Testis (tissue), 3 donors: ENCODE measurements around the gene FES. TPM values are rescaled to one million over a fixed set of nuclear protein-coding genes. Genes with fewer than 3 reads are reported as not detected.
A peak's percentile ranks its signal among the peaks of the same experiment; 100 is the strongest.

Experiments used
- DNase-seq: peaks from one replicate; pipeline ENCODE4 v3.0.0-alpha.2; 2019
- H3K27ac ChIP-seq, 2 donors: fragments of 200-600 bp; sonication (generic); one replicate each; pipeline ENCODE4 v1.5.1; 2019
- H3K27me3 ChIP-seq: fragments of 200-600 bp; sonication (generic); one replicate; pipeline ENCODE4 v1.5.1; 2019
- H3K36me3 ChIP-seq: fragments of 200-600 bp; sonication (generic); one replicate; pipeline ENCODE4 v1.5.1; 2017; ENCODE audit warnings: low read depth; ENCODE audit errors: missing control alignments
- H3K4me1 ChIP-seq: fragments of 200-600 bp; sonication (generic); one replicate; pipeline ENCODE4 v1.5.1; 2019
- H3K4me3 ChIP-seq, 2 donors: fragments of 200-600 bp; sonication (generic); one replicate each; pipeline ENCODE4 v1.5.1; 2017 to 2019
- H3K9me3 ChIP-seq: fragments of 200-600 bp; sonication (generic); one replicate; pipeline ENCODE4 v1.5.1; 2017
- POLR2A ChIP-seq: fragments of 450-650 bp; IDR thresholded peaks from one replicate; pipeline ENCODE4 v1.6.1; 2017; ENCODE audit warnings: antibody characterized with exemption, mild to moderate bottlenecking, moderate library complexity
- WGBS, 2 donors: methylation state at CpG; one replicate each; pipeline ENCODE4 v1.1.5; 2018; 5-methylcytosine and 5-hydroxymethylcytosine counted together
- intact Hi-C: fragments of 100-400 bp; cut with DNase I; formaldehyde crosslinking; loops from one replicate; pipeline ENCODE4 v1.15.1; 2023; ENCODE audit warnings: low total_unique reads
- polyA plus RNA-seq: library from polyadenylated mRNA; stranded (reverse); fragments of 350-450 nt; fragmentation: Illumina TruSeq; extraction: RNeasy Lipid Tissue Mini Kit (QIAGEN cat#74804); gene quantifications from one replicate; pipeline ENCODE4 v1.2.3, GENCODE V29; 2014; ENCODE audit warnings: low read depth, low replicate concordance; ENCODE audit not compliant: insufficient read depth
- total RNA-seq, 2 donors: library from RNA; depleted of rRNA; stranded (reverse); fragments of >200 nt; gene quantifications; one replicate each; pipeline ENCODE4 v1.2.3, GENCODE V29; 2016
- TF ChIP-seq, protein P1 (sequence below), 3 experiments: fragments of 450-650 bp in 2 of 3; fragments of 200-600 bp in 1 of 3; sonication (generic) in 1 of 3; IDR thresholded peaks; one replicate each; pipeline ENCODE4 v1.5.1; 2016 to 2019; ENCODE audit warnings: antibody characterized with exemption in 3 of 3, mild to moderate bottlenecking in 2 of 3, moderate library complexity in 1 of 3

The FES gene
- total and polyA plus RNA-seq, 3 donors from 2014 or later, result 14.4 to 23.1 (median 18.6) TPM

DNA sequence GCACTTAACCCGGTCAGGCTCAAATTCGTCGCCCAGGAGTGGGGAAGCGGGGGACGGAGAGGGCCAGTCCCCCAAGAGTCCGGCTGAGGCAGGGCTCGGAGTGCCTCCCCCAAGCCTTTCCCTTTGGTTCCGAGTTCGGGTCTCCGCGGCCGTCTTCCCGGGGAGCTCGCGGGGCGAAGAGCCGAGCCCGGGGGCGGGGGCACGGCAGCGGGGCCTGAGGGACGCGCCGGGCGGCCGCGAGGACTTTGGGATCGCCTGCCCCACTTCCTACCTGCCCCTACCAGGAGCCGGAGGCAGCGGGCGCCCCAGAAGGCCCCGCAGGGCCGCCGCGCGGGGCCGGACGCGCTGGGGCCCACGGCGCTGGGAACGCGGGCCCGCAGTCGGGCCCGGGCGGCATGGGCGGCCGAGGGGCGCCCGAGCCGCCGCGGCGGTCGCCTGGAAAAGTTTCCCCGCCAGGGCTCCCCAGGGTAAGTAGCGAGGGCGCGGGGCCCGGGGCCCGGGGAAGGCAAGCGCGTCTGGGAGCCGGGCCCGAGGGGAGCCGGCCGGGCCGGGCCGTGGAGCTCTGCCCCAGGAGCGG lies 13.1 kb upstream of the FES start:
- TF ChIP-seq POLR2A, result no peak
- TF ChIP-seq, protein P1, sequence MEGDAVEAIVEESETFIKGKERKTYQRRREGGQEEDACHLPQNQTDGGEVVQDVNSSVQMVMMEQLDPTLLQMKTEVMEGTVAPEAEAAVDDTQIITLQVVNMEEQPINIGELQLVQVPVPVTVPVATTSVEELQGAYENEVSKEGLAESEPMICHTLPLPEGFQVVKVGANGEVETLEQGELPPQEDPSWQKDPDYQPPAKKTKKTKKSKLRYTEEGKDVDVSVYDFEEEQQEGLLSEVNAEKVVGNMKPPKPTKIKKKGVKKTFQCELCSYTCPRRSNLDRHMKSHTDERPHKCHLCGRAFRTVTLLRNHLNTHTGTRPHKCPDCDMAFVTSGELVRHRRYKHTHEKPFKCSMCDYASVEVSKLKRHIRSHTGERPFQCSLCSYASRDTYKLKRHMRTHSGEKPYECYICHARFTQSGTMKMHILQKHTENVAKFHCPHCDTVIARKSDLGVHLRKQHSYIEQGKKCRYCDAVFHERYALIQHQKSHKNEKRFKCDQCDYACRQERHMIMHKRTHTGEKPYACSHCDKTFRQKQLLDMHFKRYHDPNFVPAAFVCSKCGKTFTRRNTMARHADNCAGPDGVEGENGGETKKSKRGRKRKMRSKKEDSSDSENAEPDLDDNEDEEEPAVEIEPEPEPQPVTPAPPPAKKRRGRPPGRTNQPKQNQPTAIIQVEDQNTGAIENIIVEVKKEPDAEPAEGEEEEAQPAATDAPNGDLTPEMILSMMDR (IDR thresholded peaks at IDR 0.05), result no peak
- Histone ChIP-seq H3K27ac (peak overlapping the region; percentile 92 to 95), H3K27me3 (no peaks in the 10 kb centered on the region), H3K4me3 (peak overlapping the region; percentile 80 to 82), H3K4me1 (peaks cover 30% of the 10 kb centered on the region), H3K9me3 (no peaks in the 10 kb centered on the region), H3K36me3 (no peaks in the 10 kb centered on the region)
- intact Hi-C loops, result no loop called here
- peak; percentile 31 for DNase-seq
- WGBS, 2 donors, result 0% methylated on average over 1 to 35 of the region's 71 CpGs

DNA sequence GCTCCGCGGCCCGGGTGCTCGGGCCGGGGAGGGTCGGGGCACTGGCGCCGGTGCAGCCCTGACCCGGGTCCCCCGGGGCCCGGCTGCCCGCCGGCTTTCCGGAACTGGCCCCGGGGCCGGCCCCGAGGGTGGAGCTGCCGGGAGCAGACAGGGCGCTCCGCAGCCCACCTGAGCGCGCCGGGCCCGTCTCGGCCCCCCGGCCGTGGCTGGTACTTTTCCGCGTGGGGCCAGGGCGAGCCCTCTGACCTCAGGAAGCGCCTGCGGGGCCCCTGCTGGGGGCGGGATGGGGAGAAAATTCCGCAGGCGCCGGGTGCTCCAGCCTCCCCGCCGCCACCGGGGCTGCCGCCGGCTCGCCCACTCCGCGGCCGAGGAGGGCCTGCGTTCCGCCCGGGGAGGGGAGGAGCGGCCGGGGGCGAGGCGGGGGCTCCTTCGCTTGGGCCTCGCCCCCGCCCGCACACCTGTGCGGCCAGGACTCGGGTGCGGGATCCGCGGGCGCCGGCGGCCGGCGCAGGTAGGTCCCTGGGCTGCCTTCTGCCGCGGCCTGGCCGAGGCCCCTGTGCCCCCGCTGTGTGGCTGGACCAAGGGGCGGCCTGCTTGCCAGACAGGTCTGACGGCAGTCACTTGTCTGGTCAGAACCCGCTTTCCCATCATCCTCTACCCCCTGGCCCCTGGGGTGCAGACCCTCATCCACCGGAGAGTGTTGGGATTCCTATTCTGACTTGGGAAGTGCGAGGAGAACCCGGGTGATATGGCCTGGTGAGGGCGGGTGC lies 12.4 kb upstream of the FES start:
- Histone ChIP-seq H3K4me1 (peaks cover 30% of the 10 kb centered on the region), H3K9me3 (no peaks in the 10 kb centered on the region), H3K4me3 (peak overlapping the region; percentile 80 to 82), H3K27ac (peak overlapping the region; percentile 12 to 95), H3K36me3 (no peaks in the 10 kb centered on the region), H3K27me3 (no peaks in the 10 kb centered on the region)
- no peak for TF ChIP-seq POLR2A
- TF ChIP-seq, protein P1 (IDR thresholded peaks at IDR 0.05), result no peak
- 1 to 5% methylated on average over 3 to 39 of the region's 77 CpGs for WGBS, 2 donors
- peak; percentile 27 for DNase-seq
- intact Hi-C loops, result no loop called here

DNA sequence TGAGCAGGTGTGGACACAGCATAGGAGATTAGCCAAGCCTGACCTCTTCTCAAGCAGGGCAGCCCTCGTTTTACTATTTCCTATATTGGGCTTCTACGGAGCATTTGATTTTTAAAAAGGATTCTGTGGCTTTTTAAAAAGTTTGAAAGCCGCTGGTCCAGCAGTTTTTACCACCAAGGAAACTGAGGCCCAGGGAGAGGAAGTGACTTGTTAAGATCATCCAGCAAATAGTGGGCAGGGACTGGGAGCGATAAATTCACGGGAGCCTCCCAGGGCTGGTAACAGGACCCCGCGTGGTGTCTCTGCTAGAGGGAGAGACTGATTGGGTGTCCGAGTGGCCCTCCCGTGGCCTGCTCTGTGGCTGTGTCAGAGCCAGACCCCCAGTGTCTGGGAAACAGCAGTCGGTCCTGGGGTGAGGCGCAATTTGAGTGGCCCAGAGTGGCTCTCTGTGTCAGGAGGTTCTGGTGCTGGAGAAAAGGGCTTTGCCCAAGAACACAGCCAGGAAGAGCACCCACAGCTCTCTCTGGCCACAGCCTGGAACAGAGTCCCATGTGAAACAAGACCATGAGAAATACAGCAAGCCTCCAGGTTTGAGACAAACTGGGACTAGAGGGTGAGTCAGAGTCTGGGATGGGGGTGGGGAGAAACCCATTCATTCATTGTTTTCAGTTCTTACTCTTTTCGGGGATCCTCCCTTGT lies 11.7 kb upstream of the FES start:
- intact Hi-C loops, result no loop called here
- H3K36me3 ChIP-seq, result no peaks in the 10 kb centered on the region
- H3K27me3 ChIP-seq, result no peaks in the 10 kb centered on the region
- H3K4me3 ChIP-seq, result peak overlapping the region; percentile 80 to 82
- peak overlapping the region; percentile 12 to 95 for H3K27ac ChIP-seq
- H3K4me1 ChIP-seq, result peaks cover 30% of the 10 kb centered on the region
- DNase-seq, result no peak
- WGBS, 2 donors, result 19 to 34% methylated on average over 10 to 12 of the region's 12 CpGs
- H3K9me3 ChIP-seq, result no peaks in the 10 kb centered on the region
- TF ChIP-seq, protein P1 (IDR thresholded peaks at IDR 0.05), result no peak

DNA sequence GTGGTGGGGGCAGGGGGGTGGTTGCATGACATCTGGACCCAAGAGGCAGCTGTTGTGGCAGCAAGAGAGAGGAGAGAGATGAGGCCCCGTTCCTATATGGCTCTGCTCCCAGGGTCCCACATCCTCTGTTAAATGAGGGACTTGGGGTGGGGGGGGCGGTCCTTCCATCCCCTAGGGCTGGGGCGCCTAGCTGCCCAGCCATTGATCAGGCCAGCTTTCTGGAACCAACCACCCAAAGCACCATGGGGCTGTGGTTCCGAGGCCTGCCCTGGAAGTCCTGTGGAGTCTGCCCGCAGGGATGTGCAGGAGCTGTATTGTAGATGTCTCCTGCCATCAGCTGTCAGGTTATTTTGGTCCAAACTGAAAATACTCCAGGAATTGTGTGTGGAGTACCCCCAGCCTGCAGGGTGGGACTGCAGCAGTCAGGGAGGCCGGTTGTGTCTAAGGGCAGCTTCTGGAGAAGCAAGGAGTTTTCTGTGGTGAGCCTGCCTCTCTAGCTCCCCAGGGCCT lies 10.8 kb upstream of the FES start:
- intact Hi-C loops, result no loop called here
- 89 to 93% methylated on average over 4 to 6 of the region's 6 CpGs for WGBS, 2 donors
- H3K27me3 ChIP-seq, result no peaks in the 10 kb centered on the region
- no peak for DNase-seq
- no peaks in the 10 kb centered on the region for H3K36me3 ChIP-seq
- peaks cover 30% of the 10 kb centered on the region for H3K4me1 ChIP-seq
- TF ChIP-seq POLR2A, result no peak
- TF ChIP-seq, protein P1 (IDR thresholded peaks at IDR 0.05), result no peak
- no peak overlapping the region for H3K4me3 ChIP-seq
- H3K9me3 ChIP-seq, result no peaks in the 10 kb centered on the region
- H3K27ac ChIP-seq, result no peak overlapping the region
